D341Med (cell line): ENCODE measurements around the gene CLCF1.
A peak's percentile ranks its signal among the peaks of the same experiment; 100 is the strongest.
"Not testable (repeated sequence)": the region's sequence is repeated elsewhere in the genome, so short reads cannot be mapped to it uniquely, and the experiment has no call there.

ENCODE experiments used
- DNase-seq: peaks from one replicate; pipeline ENCODE4 v3.0.0; 2012; ENCODE audit warnings: low spot score

The CLCF1 gene

DNA sequence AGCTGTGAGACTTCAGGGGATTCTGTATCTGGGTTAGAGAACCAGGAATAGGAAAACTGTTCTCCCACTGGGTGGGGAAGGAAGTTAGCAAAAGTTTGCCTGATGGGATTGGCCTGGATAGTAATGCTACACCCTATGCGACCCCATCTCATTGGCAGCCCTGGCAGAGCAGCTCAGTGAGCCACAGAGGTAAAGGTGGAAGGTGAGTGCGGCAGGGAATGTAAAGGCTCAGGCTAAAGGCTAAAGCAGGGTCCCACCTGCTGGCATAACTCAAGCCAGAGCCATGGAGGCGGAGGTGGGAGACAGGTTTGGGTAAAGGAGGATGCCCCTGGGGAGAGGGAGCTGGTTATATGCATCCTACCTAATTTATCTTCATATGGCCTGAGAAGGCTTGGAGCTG, 51.3 kb downstream of the CLCF1 start:
- DNase-seq: no peak

DNA sequence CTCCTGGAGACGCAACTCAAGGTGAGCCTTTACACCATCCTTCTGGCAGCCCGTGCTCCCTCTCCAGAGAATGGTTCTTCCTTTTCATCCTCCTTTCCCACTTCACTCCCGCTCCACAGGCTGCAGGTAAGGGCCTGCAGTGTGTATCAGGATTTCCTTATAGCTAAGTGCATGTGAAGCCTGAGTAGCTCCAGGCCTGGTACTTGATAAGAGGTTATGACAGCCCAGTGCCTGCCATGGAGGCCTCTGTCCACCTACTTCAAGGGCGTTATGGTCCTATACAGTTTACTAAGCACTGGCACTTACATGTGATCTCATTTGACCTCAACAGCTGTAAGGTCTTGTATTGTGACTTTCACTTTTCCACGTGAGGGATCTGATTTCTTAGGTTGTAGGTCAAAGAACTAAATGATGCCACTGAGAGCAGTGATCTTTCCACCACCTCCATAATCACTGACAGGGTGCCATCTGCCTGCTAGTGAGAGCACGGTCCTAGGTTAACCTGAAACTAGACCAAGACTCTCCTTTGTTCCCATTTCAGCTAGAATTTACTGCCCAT, 52.0 kb downstream of the CLCF1 start:
- DNase-seq: no peak

DNA sequence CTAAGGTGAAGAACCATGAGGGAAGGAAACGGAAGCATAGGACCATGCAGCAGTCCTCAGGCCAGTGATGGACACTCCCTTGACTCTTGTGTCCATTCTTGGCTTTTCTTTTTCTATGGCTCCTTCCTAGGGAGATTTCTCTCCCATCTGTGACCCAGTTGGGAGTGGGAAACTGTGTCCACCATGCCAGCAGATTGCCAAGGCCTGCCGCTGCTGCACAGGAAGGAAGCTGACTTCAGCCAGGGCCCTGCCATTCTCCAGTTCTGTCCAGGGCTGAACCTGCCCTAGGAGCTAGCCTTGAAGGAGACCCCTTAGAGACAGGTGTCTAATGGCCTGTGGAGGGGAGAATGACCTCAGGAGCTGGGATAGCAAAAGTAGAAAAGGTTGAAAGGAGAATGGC, 52.7 kb downstream of the CLCF1 start:
- DNase-seq: no peak

DNA sequence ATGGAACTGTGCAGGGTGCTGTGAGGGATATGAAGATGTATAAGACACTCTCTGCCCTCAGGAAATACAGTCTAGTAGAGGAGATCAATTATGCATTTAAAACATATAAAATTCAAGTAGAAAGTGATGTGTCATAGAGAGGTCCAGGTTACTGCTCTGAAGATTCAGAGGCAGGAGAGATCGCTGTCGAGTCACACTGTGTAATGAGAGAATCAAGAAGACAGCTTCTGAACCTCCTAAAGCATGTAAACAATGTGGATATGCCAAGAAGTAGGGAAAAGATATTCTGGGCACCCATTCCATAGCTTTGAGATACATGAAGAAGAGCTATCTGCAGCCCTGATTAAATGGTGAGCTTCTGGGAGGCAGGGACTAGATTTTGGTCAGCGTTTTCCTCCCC, 53.4 kb downstream of the CLCF1 start:
- no peak for DNase-seq

DNA sequence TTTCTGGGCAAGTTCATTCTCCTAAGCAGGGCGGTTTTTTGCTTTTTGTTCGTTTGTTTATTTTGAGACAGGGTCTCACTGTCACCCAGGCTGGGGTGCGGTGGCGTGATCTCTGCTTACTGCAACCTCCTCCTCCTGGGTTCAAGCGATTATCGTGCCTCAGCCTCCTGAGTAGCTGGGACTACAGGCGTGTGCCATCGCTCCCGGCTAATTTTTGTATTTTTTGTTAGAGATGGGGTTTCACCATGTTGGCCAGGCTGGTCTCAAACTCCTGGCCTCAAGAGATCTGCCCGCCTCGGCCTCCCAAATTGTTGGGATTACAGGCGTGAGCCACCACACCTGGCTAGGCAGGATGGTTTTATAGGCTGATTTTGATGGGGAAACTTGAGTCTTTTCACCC, 54.5 kb downstream of the CLCF1 start:
- DNase-seq: not testable (repeated sequence)

DNA sequence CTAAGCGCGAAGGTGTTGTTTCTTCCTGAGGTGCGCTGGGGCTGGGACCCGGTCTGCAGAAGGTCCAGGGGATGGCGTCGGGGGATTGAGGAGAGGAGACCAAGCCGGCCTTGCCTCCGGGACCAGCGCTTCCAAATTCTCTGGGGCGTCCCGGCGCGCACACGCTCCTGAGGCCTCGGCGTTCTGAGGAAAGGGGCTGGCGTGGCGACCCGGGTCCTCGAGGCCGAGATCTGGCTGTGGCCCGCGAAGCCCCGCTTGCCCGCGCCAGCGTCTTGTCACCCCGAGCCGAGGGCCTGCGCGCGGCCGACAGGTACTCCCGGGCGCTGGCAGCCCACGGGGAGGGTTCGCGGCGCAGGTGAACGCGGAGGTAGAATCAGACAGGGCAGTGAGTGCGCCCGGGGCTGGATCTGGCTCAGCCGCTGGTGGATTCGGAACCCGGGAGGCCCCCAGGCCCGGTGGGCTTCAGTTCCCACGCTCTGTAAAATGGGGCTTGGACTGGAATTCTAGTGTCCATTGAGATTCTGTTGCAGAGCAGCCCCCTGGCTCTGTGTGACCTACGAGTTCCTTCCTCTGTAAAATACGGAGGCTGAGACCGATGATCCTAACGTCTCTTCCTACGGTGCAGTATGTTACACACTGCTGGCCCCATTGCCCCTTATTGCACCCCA, 55.4 kb downstream of the CLCF1 start:
- no peak for DNase-seq

DNA sequence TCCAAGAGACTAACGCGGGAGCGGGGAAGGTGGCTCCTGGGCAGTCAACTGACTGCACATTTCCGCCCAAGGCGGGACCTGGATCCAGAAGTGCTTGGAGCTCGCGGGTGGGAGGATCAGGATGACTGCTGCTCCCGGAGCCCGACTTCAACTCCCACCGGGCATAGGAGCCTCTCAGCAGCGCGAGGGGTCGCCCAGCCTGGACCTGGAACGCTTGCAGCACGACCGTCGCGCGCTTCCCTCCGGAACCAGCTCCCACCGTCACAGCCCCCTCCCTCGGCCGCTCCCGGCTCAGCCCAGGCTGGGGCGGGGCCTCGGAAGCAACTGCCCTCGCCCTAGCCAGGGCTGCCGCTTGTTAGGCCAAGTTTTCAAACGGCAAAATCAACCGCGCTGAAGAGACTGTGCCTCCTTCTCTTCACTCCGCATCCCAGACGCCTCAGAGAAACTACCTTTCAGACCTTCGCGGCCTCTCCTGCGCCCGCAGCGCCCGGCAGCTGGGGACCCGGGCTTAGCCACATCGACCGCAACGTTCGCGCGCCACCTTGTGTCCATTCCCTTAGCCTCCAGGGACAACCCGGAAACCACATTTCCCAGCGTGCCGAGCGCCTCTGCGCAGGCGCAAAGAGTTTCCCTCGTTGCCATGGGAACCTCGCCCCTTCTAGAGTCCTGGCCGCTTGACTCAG, 56.1 kb downstream of the CLCF1 start:
- peak; percentile 96 for DNase-seq

DNA sequence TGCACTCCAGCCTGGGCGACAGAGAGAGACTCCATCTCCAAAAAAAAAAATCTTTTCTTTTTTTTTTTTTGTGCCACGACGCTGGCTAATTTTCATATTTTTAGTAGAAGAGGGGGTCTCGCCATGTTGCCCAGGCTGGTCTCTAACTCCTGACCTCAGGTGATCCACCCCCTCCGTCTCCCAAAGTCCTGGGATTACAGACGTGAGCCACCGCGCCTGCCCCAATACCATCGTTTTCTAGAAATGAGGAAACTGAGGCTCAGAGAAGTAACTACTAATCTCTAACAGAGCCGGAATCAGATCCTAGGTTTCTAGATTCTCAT, 56.6 kb downstream of the CLCF1 start:
- no peak for DNase-seq

DNA sequence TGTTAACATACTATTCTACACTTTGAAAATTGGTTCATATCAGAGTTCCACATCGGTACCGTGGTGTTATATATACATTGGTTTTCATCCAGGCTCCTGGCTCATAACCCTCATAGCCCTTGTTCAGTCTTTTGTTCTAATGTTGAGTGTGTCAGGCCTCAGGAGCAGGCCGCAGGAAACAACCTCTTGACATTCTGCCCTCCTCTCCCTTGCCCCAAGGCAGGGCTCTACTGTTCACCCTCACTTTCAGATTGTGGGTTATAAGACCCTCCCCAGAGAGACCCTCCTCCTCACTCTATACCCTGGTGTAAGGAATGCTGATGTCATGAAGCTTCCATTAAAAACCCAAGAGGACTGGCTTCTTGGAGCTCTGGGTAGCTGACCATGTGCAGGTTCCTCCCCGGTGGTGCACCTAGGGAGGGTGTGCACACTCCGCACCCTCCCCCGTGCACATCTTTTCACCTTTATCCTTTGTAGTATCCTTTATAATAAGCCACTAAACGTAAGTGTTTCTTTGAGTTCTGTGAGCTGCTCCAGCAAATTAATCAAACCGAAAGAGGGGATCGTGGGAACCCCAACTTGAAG, 58.0 kb downstream of the CLCF1 start:
- no peak for DNase-seq

DNA sequence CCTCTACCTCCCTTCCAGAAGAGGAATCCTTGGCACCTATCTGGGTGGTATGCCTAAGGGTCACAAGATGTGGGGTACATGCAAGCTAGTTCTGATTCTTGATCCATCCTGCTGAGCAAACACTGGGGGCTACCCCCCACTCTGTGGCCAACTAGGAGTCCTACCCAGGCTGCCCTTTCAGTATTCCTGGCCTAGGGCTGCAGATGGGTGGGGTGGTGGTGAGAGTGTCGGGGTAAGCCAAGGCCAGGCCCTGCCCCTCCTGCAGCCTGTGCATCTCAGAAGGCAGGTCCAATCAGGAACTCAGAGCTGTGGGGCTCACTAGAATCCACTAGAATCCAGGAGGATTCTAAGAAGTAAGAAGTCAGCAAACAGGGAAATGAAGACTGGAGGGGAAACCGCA, 59.2 kb downstream of the CLCF1 start:
- no peak for DNase-seq
